HCT116 (cell line): ENCODE data around the gene EDN1. TPM values are rescaled to one million over a fixed set of nuclear protein-coding genes. Genes with fewer than 3 reads are reported as not detected.

Source experiments
- ATAC-seq: fragments of 200-7000 bp; cut with Tn5 transposase; 2 replicates; pipeline ENCODE4 v1.9.1; 2020; ENCODE audit warnings: mild to moderate bottlenecking, moderate library complexity
- BruUV-seq: library from RNA; stranded (reverse); fragments of 400-500 nt; replicated peaks from 2 replicates; lab custom pipeline; 2021; lab: Mats Ljungman, UMichigan
- CTCF ChIA-PET: fragments of 300-600 bp; sonication (Branson Sonifier 250); formaldehyde crosslinking; loops from one replicate; lab custom pipeline; 2021; ENCODE audit warnings: antibody characterized with exemption; lab: Charles Lee
- POLR2A ChIA-PET: fragments of 300-600, 350-600 bp; sonication (Branson Sonifier 250); formaldehyde crosslinking; loops from one replicate; lab custom pipeline; 2021; ENCODE audit warnings: antibody characterized with exemption; lab: Charles Lee
- RAD21 ChIA-PET, 2 experiments: fragments of 300-600 bp; sonication (Branson Sonifier 250); formaldehyde crosslinking; loops; one replicate each; lab custom pipeline; 2023; ENCODE audit warnings: low total read pairs in 2 of 2; ENCODE audit not compliant: uncharacterized antibody in 2 of 2, unreplicated experiment in 2 of 2, low non-redundant PET in 1 of 2; lab: Charles Lee
- DNase-seq: peaks from one replicate; pipeline ENCODE4 v3.0.0-alpha.2; 2010; ENCODE audit warnings: low read depth, low spot score
- H2AFZ ChIP-seq: fragments of 200-600 bp; shearing (Covaris generic), sonication (generic); 2 replicates; pipeline ENCODE4 v1.6.1; 2017; ENCODE audit warnings: low read depth, mixed run types, mixed read lengths, antibody characterized with exemption, low read length; ENCODE audit not compliant: poor library complexity, severe bottlenecking
- H3K27ac ChIP-seq: 2 replicates; pipeline ENCODE4 v1.5.1; 2012; ENCODE audit warnings: low read depth, low read length
- H3K27me3 ChIP-seq: fragments of 200-600 bp; sonication (generic); 2 replicates; pipeline ENCODE4 v1.6.1; 2016; ENCODE audit warnings: mixed run types, low read length, mixed read lengths; ENCODE audit not compliant: insufficient read depth
- H3K36me3 ChIP-seq, 2 experiments: fragments of 200-500 bp in 1 of 2; fragments of 200-600 bp in 1 of 2; sonication (Bioruptor generic) in 1 of 2; sonication (generic) in 1 of 2; 2 replicates each; pipeline versions ENCODE4 v1.5.1 to v1.6.1; 2014 to 2016; ENCODE audit warnings: low read length in 2 of 2, inconsistent platforms in 1 of 2, mixed read lengths in 1 of 2, mixed run types in 1 of 2; ENCODE audit not compliant: insufficient read depth in 2 of 2, control insufficient read depth in 1 of 2
- H3K4me1 ChIP-seq, 2 experiments: fragments of 200-600 bp in 1 of 2; sonication (generic) in 1 of 2; 2 replicates each; pipeline versions ENCODE4 v1.5.1 to v1.6.1; 2012 to 2017; ENCODE audit warnings: low read length in 2 of 2, inconsistent platforms in 1 of 2, mild to moderate bottlenecking in 1 of 2, mixed read lengths in 1 of 2, mixed run types in 1 of 2, moderate library complexity in 1 of 2; ENCODE audit not compliant: insufficient read depth in 2 of 2, control insufficient read depth in 1 of 2
- H3K4me2 ChIP-seq: fragments of 200-600 bp; sonication (generic); 2 replicates; pipeline ENCODE4 v1.6.1; 2017; ENCODE audit warnings: mixed run types, low read length, mixed read lengths
- H3K4me3 ChIP-seq, 2 experiments: fragments of 200-600 bp in 1 of 2; sonication (generic) in 1 of 2; replicated peaks in 1 of 2; 2 replicates each; pipeline ENCODE4 v1.5.1; 2011 to 2016; ENCODE audit warnings: low read length in 2 of 2, control low read depth in 1 of 2, low read depth in 1 of 2, mild to moderate bottlenecking in 1 of 2, mixed read lengths in 1 of 2, mixed run types in 1 of 2
- H3K79me2 ChIP-seq: fragments of 200-600 bp; sonication (generic); 2 replicates; pipeline ENCODE4 v1.6.1; 2017; ENCODE audit warnings: mild to moderate bottlenecking, mixed run types, low read length, moderate library complexity, mixed read lengths; ENCODE audit not compliant: insufficient read depth
- H3K9ac ChIP-seq: fragments of 200-600 bp; sonication (generic); 2 replicates; pipeline ENCODE4 v1.6.1; 2016; ENCODE audit warnings: low read length, mixed read lengths
- H3K9me2 ChIP-seq: fragments of 200-600 bp; sonication (generic), shearing (Covaris generic); 2 replicates; pipeline ENCODE4 v1.6.1; 2017; ENCODE audit warnings: mixed run types, mild to moderate bottlenecking, moderate library complexity; ENCODE audit not compliant: insufficient read depth
- H3K9me3 ChIP-seq, 2 experiments: fragments of 200-500 bp in 1 of 2; fragments of 200-600 bp in 1 of 2; sonication (Bioruptor generic) in 1 of 2; sonication (generic) in 1 of 2; 2 replicates each; pipeline ENCODE4 v1.6.1; 2014 to 2017; ENCODE audit warnings: low read length in 2 of 2, mixed read lengths in 2 of 2, inconsistent platforms in 1 of 2, low read depth in 1 of 2, mild to moderate bottlenecking in 1 of 2, mixed run types in 1 of 2, moderate library complexity in 1 of 2; ENCODE audit not compliant: control insufficient read depth in 1 of 2, insufficient read depth in 1 of 2
- H4K20me1 ChIP-seq: fragments of 200-600 bp; sonication (generic), shearing (Covaris generic); 2 replicates; pipeline ENCODE4 v1.6.1; 2017; ENCODE audit warnings: mixed run types, mild to moderate bottlenecking, moderate library complexity; ENCODE audit not compliant: insufficient read depth
- CBX3 ChIP-seq: IDR thresholded peaks from 2 replicates; pipeline ENCODE4 v1.6.1; 2012; ENCODE audit warnings: low read depth
- EZH2phosphoT487 ChIP-seq: fragments of 200-600 bp; IDR thresholded peaks from 2 replicates; pipeline ENCODE4 v1.6.1; 2018; ENCODE audit warnings: antibody characterized with exemption, borderline replicate concordance
- JUND ChIP-seq: IDR thresholded peaks from 2 replicates; pipeline ENCODE4 v1.6.1; 2012
- RAD21 ChIP-seq: IDR thresholded peaks from 2 replicates; pipeline ENCODE4 v1.6.1; 2012; ENCODE audit warnings: low read depth, mild to moderate bottlenecking
- TCF7L2 ChIP-seq: IDR thresholded peaks from 2 replicates; pipeline ENCODE4 v1.7.0; 2011; ENCODE audit warnings: borderline replicate concordance, inconsistent platforms; ENCODE audit not compliant: insufficient read depth, insufficient read length; ENCODE audit errors: extremely low read depth
- YY1 ChIP-seq: IDR thresholded peaks from 2 replicates; pipeline ENCODE4 v1.6.1; 2011; ENCODE audit warnings: low read length, low read depth, moderate library complexity, mild to moderate bottlenecking; ENCODE audit not compliant: insufficient replicate concordance; ENCODE audit errors: extremely low read depth
- intact Hi-C: fragments of 100-400 bp; cut with micrococcal nuclease; formaldehyde crosslinking; loops from 2 replicates; pipeline ENCODE4 v1.10.0; 2022
- total RNA-seq: library from RNA; stranded (reverse); gene quantifications from one replicate; pipeline ENCODE4 v1.2.1, GENCODE V29; 2021; ENCODE audit not compliant: unreplicated experiment
- TF ChIP-seq, protein P1 (sequence below), 3 experiments: fragments of 200-600 bp in 1 of 3; sonication (generic) in 1 of 3; IDR thresholded peaks in 2 of 3; conservative IDR thresholded peaks in 1 of 3; 2 replicates each; pipeline ENCODE4 v1.5.1; 2012 to 2017; ENCODE audit warnings: low read depth in 2 of 3, low read length in 2 of 3, antibody characterized with exemption in 1 of 3, borderline replicate concordance in 1 of 3, control low read depth in 1 of 3, mild to moderate bottlenecking in 1 of 3, mixed read lengths in 1 of 3, mixed run types in 1 of 3, moderate library complexity in 1 of 3; ENCODE audit not compliant: insufficient read depth in 1 of 3

EDN1 gene
- total RNA-seq, 1 experiment from 2014 or later = 0.22 TPM

DNA sequence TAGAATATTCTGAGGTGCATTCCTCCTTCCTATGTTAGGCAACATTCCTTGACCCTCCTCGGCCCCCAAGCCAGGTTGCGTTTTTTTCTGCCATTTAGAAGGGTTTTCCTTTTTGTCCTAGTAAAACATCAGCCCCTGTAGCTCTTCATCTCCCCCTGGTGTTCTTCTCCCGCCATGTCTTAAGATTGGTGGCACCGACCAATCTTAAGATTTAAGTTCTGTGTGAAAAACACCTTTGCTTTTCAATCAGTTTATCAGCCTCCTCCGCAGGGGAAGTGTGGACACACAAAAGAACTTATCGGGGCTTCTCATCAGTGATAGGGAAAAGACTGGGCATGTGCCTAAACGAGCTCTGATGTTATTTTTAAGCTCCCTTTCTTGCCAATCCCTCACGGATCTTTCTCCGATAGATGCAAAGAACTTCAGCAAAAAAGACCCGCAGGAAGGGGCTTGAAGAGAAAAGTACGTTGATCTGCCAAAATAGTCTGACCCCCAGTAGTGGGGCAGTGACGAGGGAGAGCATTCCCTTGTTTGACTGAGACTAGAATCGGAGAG lies 719 bp upstream of the EDN1 start:
- peak overlapping the region; percentile 50 for H2AFZ ChIP-seq
- POLR2A ChIA-PET = interaction anchor here (1.4 to 1.5 kb wide), 2 partner anchors 9 to 15 kb away, joined by 4 read pairs; no protein-coding TSS in a partner anchor
- H3K27ac ChIP-seq = peak overlapping the region; percentile 4; the same call in 1 of the 2 replicates
- 0 out of 2 replicates have a peak overlapping the region, but pooled peaks have one; percentile 1 for H3K9ac ChIP-seq
- peak; percentile 39 for ATAC-seq
- H3K9me2 ChIP-seq = no peaks in the 10 kb centered on the region
- RAD21 ChIA-PET = no interaction called here
- CTCF ChIA-PET = interaction anchor here (0.6 to 3.8 kb wide), 21 partner anchors 9 to 712 kb away, joined by 3 to 31 read pairs (median 4); no protein-coding TSS in a partner anchor
- H3K79me2 ChIP-seq = no peaks in the 10 kb centered on the region
- DNase-seq = peak; percentile 62
- no TSS peak for BruUV-seq
- intact Hi-C loops = loop anchor here (1.0 to 2.0 kb wide), 2 partner anchors 139 to 671 kb away; no protein-coding TSS in a partner anchor
- peak overlapping the region; percentile 69 for H3K4me2 ChIP-seq
- TF ChIP-seq JUND = no peak; the same call in 1 of the 2 replicates
- TF ChIP-seq YY1 = no peak
- peak; percentile 76 for TF ChIP-seq RAD21
- TF ChIP-seq TCF7L2 = no peak
- TF ChIP-seq EZH2phosphoT487 = no peak
- TF ChIP-seq CBX3 = no peak
- TF ChIP-seq, protein P1, sequence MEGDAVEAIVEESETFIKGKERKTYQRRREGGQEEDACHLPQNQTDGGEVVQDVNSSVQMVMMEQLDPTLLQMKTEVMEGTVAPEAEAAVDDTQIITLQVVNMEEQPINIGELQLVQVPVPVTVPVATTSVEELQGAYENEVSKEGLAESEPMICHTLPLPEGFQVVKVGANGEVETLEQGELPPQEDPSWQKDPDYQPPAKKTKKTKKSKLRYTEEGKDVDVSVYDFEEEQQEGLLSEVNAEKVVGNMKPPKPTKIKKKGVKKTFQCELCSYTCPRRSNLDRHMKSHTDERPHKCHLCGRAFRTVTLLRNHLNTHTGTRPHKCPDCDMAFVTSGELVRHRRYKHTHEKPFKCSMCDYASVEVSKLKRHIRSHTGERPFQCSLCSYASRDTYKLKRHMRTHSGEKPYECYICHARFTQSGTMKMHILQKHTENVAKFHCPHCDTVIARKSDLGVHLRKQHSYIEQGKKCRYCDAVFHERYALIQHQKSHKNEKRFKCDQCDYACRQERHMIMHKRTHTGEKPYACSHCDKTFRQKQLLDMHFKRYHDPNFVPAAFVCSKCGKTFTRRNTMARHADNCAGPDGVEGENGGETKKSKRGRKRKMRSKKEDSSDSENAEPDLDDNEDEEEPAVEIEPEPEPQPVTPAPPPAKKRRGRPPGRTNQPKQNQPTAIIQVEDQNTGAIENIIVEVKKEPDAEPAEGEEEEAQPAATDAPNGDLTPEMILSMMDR (IDR thresholded peaks at IDR 0.05 in 2 of 3, conservative IDR thresholded peaks at IDR 0.05 in 1 of 3; ENCODE audit: borderline replicate concordance in 1 of 3, insufficient read depth in 1 of 3, low read depth in 2 of 3, low read length in 2 of 3) = peak; percentile 74 to 87 (median 84)
- peaks cover 7 to 36% of the 10 kb centered on the region in 2 experiments for H3K4me1 ChIP-seq
- no peaks in the 10 kb centered on the region for H4K20me1 ChIP-seq
- no peaks in the 10 kb centered on the region for H3K27me3 ChIP-seq
- H3K9me3 ChIP-seq = no peaks in the 10 kb centered on the region
- H3K4me3 ChIP-seq = peak overlapping the region; percentile 52
- H3K36me3 ChIP-seq = no peaks in the 10 kb centered on the region
